Heart right ventricle (tissue), 16 donors: Measurements from ENCODE around the gene CHSY1. TPM values are rescaled to one million over a fixed set of nuclear protein-coding genes. Genes with fewer than 3 reads are reported as not detected.

Experiments
- ATAC-seq, 8 donors: fragments of 200-7000 bp; cut with Tn5 transposase; one replicate each; pipeline ENCODE4 v1.9.1; 2020; ENCODE audit warnings: mild to moderate bottlenecking in 8 of 8, moderate library complexity in 8 of 8, moderate number of reproducible peaks in 1 of 8
- DNase-seq, 2 donors: peaks; one replicate each; pipeline ENCODE4 v3.0.0-alpha.2; 2020
- H3K27ac ChIP-seq, 10 donors: fragments of 200-600 bp; sonication (generic) in 2 of 10; one replicate each; pipeline versions ENCODE4 v1.5.0 to v1.8.0; 2020 to 2022; ENCODE audit warnings: mild to moderate bottlenecking in 3 of 10
- H3K27me3 ChIP-seq, 7 donors: fragments of 200-600 bp; one replicate each; pipeline ENCODE4 v1.8.0; 2021 to 2022; ENCODE audit warnings: mild to moderate bottlenecking in 2 of 7
- H3K36me3 ChIP-seq, 9 donors: fragments of 200-600 bp; sonication (generic) in 1 of 9; one replicate each; pipeline versions ENCODE4 v1.5.0 to v1.8.0; 2020 to 2022; ENCODE audit warnings: mild to moderate bottlenecking in 2 of 9
- H3K4me1 ChIP-seq, 9 donors: fragments of 200-600 bp; sonication (generic) in 1 of 9; one replicate each; pipeline versions ENCODE4 v1.5.0 to v1.8.0; 2020 to 2022; ENCODE audit warnings: mild to moderate bottlenecking in 4 of 9
- H3K4me3 ChIP-seq, 10 donors: fragments of 200-600 bp; sonication (generic) in 2 of 10; one replicate each; pipeline versions ENCODE4 v1.5.0 to v1.8.0; 2020 to 2022; ENCODE audit warnings: mild to moderate bottlenecking in 7 of 10, moderate library complexity in 2 of 10
- H3K9me3 ChIP-seq, 11 donors: fragments of 200-600 bp in 10 of 11; sonication (generic) in 2 of 11; one replicate each; pipeline versions ENCODE4 v1.5.0 to v1.8.0; 2013 to 2022; ENCODE audit warnings: mild to moderate bottlenecking in 2 of 11, control low read depth in 1 of 11, moderate library complexity in 1 of 11
- WGBS, 2 donors: extraction: QIAGEN DNeasy Blood & Tissue Kit; methylation state at CpG; one replicate each; pipeline ENCODE4 v1.1.7; 2013; ENCODE audit warnings: inconsistent platforms in 1 of 2; 5-methylcytosine and 5-hydroxymethylcytosine counted together
- intact Hi-C, 10 donors: fragments of 100-400 bp; cut with DNase I; formaldehyde crosslinking; loops; one replicate each; pipeline versions ENCODE4 v1.11.1 to v1.14.2; 2022
- polyA plus RNA-seq, 2 donors: library from polyadenylated mRNA; stranded (reverse); fragments of 200-250 nt; gene quantifications; one replicate each; pipeline ENCODE4 v1.2.3, GENCODE V29; 2013
- total RNA-seq, 10 donors: library from RNA; stranded (reverse); fragmentation: NEBNext Ultra II Directional in 3 of 10; extraction: Animal tissue kit (Norgen Biotek cat#: 25700) in 3 of 10; gene quantifications; one replicate each; pipeline versions ENCODE4 v1.2.1 to v1.2.4, GENCODE V29; 2021 to 2023
- TF ChIP-seq, protein P1 (sequence below), 9 donors: fragments of 200-600 bp; sonication (generic) in 2 of 9; IDR thresholded peaks; one replicate each; pipeline versions ENCODE4 v1.5.0 to v1.8.0; 2021 to 2022; ENCODE audit warnings: antibody characterized with exemption in 9 of 9, mild to moderate bottlenecking in 5 of 9, moderate library complexity in 1 of 9
- donor health status: Arrhythmogenic right ventricular cardiomyopathy.
- donor health status: ischemic (EF 13 %, LVEDD 7.1; RV severe dilation, severe dysfunction).
- donor health status: healthy with polysubstance abuse.
- donor health status: DM: no; HTN: yes; CAD: no.
- donor health status: DM: no; HTN: no; CAD: no.
- donor health status: ischemic (EF 25% LVEDD 6.9; RV normal size, moderate dysfunction).
- donor health status: ischemic (EF 25% LVEDD 5.7; RV mildly dilated, moderate dysfunction).
- donor health status: healthy.
- donor health status: DM: yes; HTN: yes; CAD: no.
- donor health status: Ischemic cardiomyopathy.
- donor health status: ischemic (EF 35%, LVEDD 5.7; RV mildly dilated, moderate dysfunction).
- donor health status: nonischemic (EF 11% LVEDD 7.7; RV severe dilation, severe dysfunction).
- donor health status: DM: yes; HTN: yes; CAD: no.
- donor health status: PGD.
- donor health status: ischemic (EF 29% LVEDD 5.4; RV normal size, mild dysfunction).
- donor health status: nonischemic (EF 23%, LVEDD 6.1; RV moderate dilation, normal function).

CHSY1 gene
- total and polyA plus RNA-seq, 12 donors, result 6.9 to 35.1 (median 14.6) TPM

DNA sequence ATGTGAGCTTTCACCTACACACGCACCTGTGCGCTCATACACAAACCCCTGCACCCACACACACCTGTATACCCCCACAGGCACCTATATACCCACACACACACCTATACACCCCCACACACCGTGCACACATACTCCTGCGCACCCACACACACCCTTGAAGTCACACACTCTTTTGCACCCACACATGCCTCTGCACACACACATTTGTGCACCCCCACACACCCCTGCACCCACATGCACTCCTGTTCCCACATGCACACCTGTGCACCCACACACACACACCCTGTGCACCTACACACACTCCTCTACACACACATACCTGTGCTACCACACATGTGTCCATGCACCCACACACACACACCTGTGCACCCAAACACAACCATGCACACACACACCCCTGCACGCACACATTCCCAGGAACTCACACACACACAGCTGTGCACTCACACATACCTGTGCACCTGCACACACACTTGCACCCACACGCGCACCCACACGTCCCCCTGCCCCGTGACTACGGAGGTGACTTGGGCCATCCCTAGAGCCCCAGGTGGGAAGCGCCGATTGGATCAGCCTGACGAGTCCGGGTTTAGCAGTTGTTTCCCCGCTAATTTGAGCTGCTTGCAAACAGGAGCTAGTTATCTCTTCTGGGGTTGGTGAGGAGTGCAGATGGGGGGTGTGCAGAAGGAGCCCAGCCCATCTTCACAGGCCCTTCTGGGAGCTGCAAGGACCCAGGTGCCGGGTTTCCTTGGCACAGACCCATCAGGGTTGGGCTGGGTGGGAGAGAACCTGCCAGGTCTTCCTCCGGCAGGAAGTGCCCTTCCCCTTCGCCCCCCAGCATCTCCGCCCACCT, 97.8 kb downstream of the CHSY1 start:
- Histone ChIP-seq H3K9me3 (no peaks in the 10 kb centered on the region), H3K27ac (no peak overlapping the region), H3K4me3 (no peak overlapping the region), H3K4me1 (peaks cover 5 to 27% (median 12%) of the 10 kb centered on the region in 9 donors), H3K36me3 (no peaks in the 10 kb centered on the region), H3K27me3 (no peaks in the 10 kb centered on the region)
- TF ChIP-seq, protein P1, sequence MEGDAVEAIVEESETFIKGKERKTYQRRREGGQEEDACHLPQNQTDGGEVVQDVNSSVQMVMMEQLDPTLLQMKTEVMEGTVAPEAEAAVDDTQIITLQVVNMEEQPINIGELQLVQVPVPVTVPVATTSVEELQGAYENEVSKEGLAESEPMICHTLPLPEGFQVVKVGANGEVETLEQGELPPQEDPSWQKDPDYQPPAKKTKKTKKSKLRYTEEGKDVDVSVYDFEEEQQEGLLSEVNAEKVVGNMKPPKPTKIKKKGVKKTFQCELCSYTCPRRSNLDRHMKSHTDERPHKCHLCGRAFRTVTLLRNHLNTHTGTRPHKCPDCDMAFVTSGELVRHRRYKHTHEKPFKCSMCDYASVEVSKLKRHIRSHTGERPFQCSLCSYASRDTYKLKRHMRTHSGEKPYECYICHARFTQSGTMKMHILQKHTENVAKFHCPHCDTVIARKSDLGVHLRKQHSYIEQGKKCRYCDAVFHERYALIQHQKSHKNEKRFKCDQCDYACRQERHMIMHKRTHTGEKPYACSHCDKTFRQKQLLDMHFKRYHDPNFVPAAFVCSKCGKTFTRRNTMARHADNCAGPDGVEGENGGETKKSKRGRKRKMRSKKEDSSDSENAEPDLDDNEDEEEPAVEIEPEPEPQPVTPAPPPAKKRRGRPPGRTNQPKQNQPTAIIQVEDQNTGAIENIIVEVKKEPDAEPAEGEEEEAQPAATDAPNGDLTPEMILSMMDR (IDR thresholded peaks at IDR 0.05), result no peak
- intact Hi-C loops, result no loop called here
- no peak for ATAC-seq
- WGBS, 2 donors, result 91 to 94% methylated on average over 19 of the region's 19 CpGs
- no peak for DNase-seq

DNA sequence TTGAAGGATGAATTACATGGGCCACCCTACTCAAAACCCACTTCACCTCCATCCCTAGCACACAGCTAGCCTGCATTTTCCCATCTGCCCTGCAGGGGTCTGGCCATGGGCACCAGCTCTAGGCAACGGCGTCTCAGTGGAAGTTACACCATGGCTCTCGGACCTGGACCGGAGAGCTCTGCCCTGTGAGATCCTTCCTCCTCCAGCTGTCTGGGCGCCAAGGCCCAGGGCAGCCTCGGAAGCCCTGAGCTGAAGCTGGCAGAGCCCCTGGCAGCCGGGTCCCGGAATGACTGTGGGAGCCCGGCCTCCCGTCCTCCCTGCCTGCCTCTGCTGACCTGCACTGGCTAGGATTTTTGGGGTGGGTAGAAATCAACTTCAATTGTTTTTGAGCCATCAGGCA, 98.9 kb downstream of the CHSY1 start:
- ATAC-seq, result no peak

GRCh38 chr15:101151288-101151687, 100.6 kb downstream of the CHSY1 start:
- peaks cover 10 to 32% (median 19%) of the 10 kb centered on the region in 9 donors for H3K4me1 ChIP-seq
- peak overlapping the region in 1 of 10 donors; percentile 76 for H3K27ac ChIP-seq
- intact Hi-C loops, result no loop called here
- DNase-seq (no peak), ATAC-seq (no peak)
- H3K27me3 ChIP-seq, result no peaks in the 10 kb centered on the region
- no peak overlapping the region for H3K4me3 ChIP-seq
- H3K36me3 ChIP-seq, result no peaks in the 10 kb centered on the region
- no peaks in the 10 kb centered on the region for H3K9me3 ChIP-seq
- 73 to 75% methylated on average over 8 of the region's 8 CpGs for WGBS, 2 donors
- TF ChIP-seq, protein P1 (IDR thresholded peaks at IDR 0.05), result no peak

More for the DNA sequence above, 98.9 kb downstream of the CHSY1 start:
- no peak for DNase-seq
- Histone ChIP-seq H3K4me3 (no peak overlapping the region), H3K4me1 (peaks cover 10 to 32% (median 19%) of the 10 kb centered on the region in 9 donors), H3K9me3 (no peaks in the 10 kb centered on the region), H3K27ac (no peak overlapping the region), H3K36me3 (no peaks in the 10 kb centered on the region), H3K27me3 (no peaks in the 10 kb centered on the region)
- TF ChIP-seq, protein P1 (IDR thresholded peaks at IDR 0.05), result peak in 5 of 9 donors; percentile 9 to 39 (median 20)
- intact Hi-C loops, result no loop called here
- WGBS, 2 donors, result 95 to 96% methylated on average over 10 of the region's 10 CpGs

- 95 to 98% methylated on average over 7 of the region's 7 CpGs for WGBS, 2 donors
- Histone ChIP-seq H3K4me3 (no peak overlapping the region), H3K36me3 (no peaks in the 10 kb centered on the region), H3K4me1 (peaks cover 10 to 32% (median 19%) of the 10 kb centered on the region in 9 donors), H3K9me3 (no peaks in the 10 kb centered on the region), H3K27me3 (no peaks in the 10 kb centered on the region), H3K27ac (peak overlapping the region in 1 of 10 donors; percentile 76)
- TF ChIP-seq, protein P1 (IDR thresholded peaks at IDR 0.05), result no peak
- intact Hi-C loops, result no loop called here
- ATAC-seq, result no peak
- DNase-seq, result no peak
Observed at GRCh38 chr15:101150723-101151040, 101.2 kb downstream of the CHSY1 start.
